PFSK-1 (cell line): ENCODE data around the gene CAMK1D.

ENCODE experiments used
- POLR2AphosphoS5 ChIP-seq: IDR thresholded peaks from 2 replicates; pipeline ENCODE4 v1.6.1; 2012; ENCODE audit warnings: low read depth, mild to moderate bottlenecking, control low read depth, low read length, moderate library complexity
- TAF1 ChIP-seq: IDR thresholded peaks from 2 replicates; pipeline ENCODE4 v1.6.1; 2012; ENCODE audit warnings: low read length, control low read depth, borderline replicate concordance; ENCODE audit not compliant: insufficient read depth
- TF ChIP-seq, protein P1 (sequence below), 2 experiments: IDR thresholded peaks; 2 replicates each; pipeline versions ENCODE4 v1.6.1 to v1.8.0; 2011 to 2012; ENCODE audit warnings: low read depth in 2 of 2, low read length in 2 of 2, control low read depth in 1 of 2, inconsistent platforms in 1 of 2, mild to moderate bottlenecking in 1 of 2, moderate library complexity in 1 of 2; ENCODE audit not compliant: insufficient read depth in 1 of 2

DNA sequence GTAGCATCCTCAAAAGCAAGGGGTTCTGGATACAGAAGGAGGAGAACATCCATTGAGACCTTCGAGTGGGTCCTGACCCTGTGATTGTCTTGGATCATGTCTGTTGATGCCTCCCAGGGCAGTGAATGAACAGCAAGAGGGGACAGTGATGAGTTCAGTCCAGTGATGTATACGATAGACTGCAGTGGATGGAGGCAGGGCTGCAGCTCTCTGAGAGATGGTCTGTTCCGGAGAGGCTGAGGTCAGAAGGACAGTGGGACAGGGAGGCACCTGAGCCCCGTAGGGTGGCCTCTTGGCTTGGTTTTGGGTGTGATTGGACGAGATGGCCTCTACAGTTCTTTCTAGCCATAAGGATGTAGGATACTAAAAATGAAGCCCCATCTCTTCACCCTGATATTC lies 280.4 kb downstream of the CAMK1D start:
- TF ChIP-seq POLR2AphosphoS5 (no peak), TAF1 (no peak)
- TF ChIP-seq, protein P1, sequence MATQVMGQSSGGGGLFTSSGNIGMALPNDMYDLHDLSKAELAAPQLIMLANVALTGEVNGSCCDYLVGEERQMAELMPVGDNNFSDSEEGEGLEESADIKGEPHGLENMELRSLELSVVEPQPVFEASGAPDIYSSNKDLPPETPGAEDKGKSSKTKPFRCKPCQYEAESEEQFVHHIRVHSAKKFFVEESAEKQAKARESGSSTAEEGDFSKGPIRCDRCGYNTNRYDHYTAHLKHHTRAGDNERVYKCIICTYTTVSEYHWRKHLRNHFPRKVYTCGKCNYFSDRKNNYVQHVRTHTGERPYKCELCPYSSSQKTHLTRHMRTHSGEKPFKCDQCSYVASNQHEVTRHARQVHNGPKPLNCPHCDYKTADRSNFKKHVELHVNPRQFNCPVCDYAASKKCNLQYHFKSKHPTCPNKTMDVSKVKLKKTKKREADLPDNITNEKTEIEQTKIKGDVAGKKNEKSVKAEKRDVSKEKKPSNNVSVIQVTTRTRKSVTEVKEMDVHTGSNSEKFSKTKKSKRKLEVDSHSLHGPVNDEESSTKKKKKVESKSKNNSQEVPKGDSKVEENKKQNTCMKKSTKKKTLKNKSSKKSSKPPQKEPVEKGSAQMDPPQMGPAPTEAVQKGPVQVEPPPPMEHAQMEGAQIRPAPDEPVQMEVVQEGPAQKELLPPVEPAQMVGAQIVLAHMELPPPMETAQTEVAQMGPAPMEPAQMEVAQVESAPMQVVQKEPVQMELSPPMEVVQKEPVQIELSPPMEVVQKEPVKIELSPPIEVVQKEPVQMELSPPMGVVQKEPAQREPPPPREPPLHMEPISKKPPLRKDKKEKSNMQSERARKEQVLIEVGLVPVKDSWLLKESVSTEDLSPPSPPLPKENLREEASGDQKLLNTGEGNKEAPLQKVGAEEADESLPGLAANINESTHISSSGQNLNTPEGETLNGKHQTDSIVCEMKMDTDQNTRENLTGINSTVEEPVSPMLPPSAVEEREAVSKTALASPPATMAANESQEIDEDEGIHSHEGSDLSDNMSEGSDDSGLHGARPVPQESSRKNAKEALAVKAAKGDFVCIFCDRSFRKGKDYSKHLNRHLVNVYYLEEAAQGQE (IDR thresholded peaks at IDR 0.05; ENCODE audit: insufficient read depth in 1 of 2, low read depth in 2 of 2, low read length in 2 of 2) = no peak
